NT2/D1 (cell line): ENCODE data around the gene COG7.
"Not testable (repeated sequence)": the region's sequence is repeated elsewhere in the genome, so short reads cannot be mapped to it uniquely, and the experiment has no call there.

Experiments used
- DNase-seq: peaks from one replicate; pipeline ENCODE4 v3.0.0-alpha.2; 2011; ENCODE audit warnings: low read depth, low spot score
- H3K27me3 ChIP-seq: 2 replicates; pipeline ENCODE4 v1.6.0; 2011; ENCODE audit warnings: mild to moderate bottlenecking; ENCODE audit not compliant: insufficient read length, insufficient read depth
- H3K36me3 ChIP-seq: 2 replicates; pipeline ENCODE4 v1.6.1; 2011; ENCODE audit warnings: mild to moderate bottlenecking, low read length, mixed read lengths; ENCODE audit not compliant: insufficient read depth, insufficient read length
- H3K4me1 ChIP-seq: 2 replicates; pipeline ENCODE4 v1.5.1; 2011; ENCODE audit not compliant: insufficient read depth, insufficient read length
- H3K4me3 ChIP-seq: 2 replicates; pipeline ENCODE4 v1.5.1; 2011; ENCODE audit warnings: low read depth; ENCODE audit not compliant: insufficient read length
- H3K9ac ChIP-seq: 2 replicates; pipeline ENCODE4 v1.6.0; 2011; ENCODE audit warnings: low read depth; ENCODE audit not compliant: insufficient read length
- H3K9me3 ChIP-seq: 2 replicates; pipeline ENCODE4 v1.5.1; 2011; ENCODE audit warnings: mild to moderate bottlenecking, low read length; ENCODE audit not compliant: insufficient read depth
- SUZ12 ChIP-seq: IDR thresholded peaks from 2 replicates; pipeline ENCODE4 v1.6.1; 2011; ENCODE audit not compliant: insufficient read length, insufficient read depth; ENCODE audit errors: extremely low read depth
- YY1 ChIP-seq: IDR thresholded peaks from 2 replicates; pipeline ENCODE4 v1.6.1; 2011; ENCODE audit not compliant: insufficient read length, insufficient read depth
- ZNF274 ChIP-seq: IDR thresholded peaks from 2 replicates; pipeline ENCODE4 v1.6.1; 2011; ENCODE audit warnings: mild to moderate bottlenecking, low read depth, low read length

COG7 gene

DNA sequence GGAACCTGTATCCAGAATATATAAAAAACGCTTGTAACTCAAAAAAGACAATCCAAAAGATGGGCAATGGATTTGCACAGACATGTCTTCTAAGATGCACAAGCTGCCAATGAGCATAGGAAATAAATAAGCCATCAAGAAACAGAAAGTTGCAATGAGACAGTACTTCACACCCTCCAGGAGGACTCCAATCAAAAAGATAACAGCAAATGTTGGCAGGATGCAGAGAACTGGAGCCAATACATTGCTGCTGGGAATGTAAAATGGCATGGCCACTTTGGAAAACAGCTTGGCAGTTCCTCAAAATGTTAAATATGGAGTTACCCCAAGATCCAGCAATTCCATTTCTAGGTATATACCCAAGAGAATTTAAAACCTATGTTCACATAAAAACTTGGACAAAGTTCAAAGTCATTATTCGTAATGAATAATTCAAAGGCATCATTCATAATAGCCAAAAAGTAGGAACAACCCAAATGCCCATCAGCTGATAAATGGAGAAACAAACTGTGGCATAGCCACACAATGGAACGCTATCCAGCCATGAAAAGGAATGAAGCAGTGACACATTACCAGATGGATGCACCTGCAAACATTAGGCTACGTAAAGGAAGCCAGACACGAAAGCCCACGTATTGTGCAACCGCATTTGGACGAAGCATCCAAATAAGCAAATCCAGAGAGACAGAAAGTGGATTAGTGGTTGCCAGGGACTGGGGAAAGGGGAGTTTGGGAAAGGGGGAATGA lies 31.7 kb upstream of the COG7 start:
- H3K9ac ChIP-seq = no peak overlapping the region
- no peak for DNase-seq
- no peaks in the 10 kb centered on the region for H3K27me3 ChIP-seq
- no peaks in the 10 kb centered on the region for H3K9me3 ChIP-seq
- TF ChIP-seq ZNF274 = no peak
- TF ChIP-seq YY1 = no peak
- TF ChIP-seq SUZ12 = no peak
- peaks cover 98% of the 10 kb centered on the region for H3K36me3 ChIP-seq
- no peaks in the 10 kb centered on the region for H3K4me1 ChIP-seq
- no peak overlapping the region for H3K4me3 ChIP-seq

- peaks cover 98% of the 10 kb centered on the region for H3K36me3 ChIP-seq
- DNase-seq, H3K9me3 ChIP-seq: not testable (repeated sequence)
Observed at GRCh38 chr16:23483492-23483891, 30.5 kb upstream of the COG7 start.

DNA sequence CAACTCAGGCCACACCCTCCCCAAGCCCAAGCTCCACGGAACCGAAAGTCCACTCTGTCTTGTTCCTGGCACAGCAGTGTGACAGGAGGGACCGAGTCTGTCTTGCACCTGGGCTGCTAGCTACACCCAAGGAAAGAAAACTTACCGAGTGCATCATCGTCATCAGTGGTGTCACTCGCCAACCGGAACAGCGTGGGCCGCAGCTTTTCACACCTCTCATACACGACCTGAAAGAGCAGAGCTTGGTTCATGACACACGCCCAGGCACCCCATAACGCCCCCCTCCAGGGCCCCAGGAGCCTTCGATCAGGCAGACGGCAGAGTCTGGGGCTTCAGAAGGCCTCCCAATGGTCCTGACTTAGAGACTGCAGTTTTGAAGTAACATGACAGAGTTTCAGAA lies 29.8 kb upstream of the COG7 start:
- H3K4me3 ChIP-seq = no peak overlapping the region
- H3K27me3 ChIP-seq = no peaks in the 10 kb centered on the region
- H3K36me3 ChIP-seq = peaks cover 95% of the 10 kb centered on the region
- no peak for TF ChIP-seq ZNF274
- TF ChIP-seq YY1 = no peak
- no peak for TF ChIP-seq SUZ12
- no peak for DNase-seq
- no peaks in the 10 kb centered on the region for H3K9me3 ChIP-seq
- no peaks in the 10 kb centered on the region for H3K4me1 ChIP-seq
- no peak overlapping the region for H3K9ac ChIP-seq

More at GRCh38 chr16:23483492-23483891, 30.5 kb upstream of the COG7 start:
- H3K27me3 ChIP-seq, H3K4me1 ChIP-seq, H3K4me3 ChIP-seq, H3K9ac ChIP-seq: not testable (repeated sequence)

DNA sequence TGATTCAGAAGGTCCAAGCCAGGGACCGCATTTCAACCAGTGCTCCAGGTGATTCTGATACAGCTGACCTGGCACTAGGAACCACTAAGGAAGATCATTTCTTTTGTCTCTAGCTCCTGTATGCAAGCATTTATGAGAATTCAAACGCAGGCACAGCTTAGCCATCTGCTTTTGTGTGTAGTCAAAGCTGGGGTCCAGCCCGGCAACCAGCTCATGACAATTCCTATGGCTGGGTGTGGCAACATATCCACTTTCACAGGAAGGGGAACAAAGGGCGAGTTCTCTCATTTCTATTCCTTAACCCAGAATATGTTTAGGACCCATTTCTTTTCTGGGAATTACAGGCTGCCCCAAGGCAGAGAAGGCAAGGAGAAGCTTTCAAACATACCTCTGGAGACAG lies 27.3 kb upstream of the COG7 start:
- Histone ChIP-seq H3K36me3 (peaks cover 92% of the 10 kb centered on the region), H3K4me1 (no peaks in the 10 kb centered on the region), H3K27me3 (no peaks in the 10 kb centered on the region), H3K4me3 (no peak overlapping the region), H3K9ac (no peak overlapping the region), H3K9me3 (no peaks in the 10 kb centered on the region)
- TF ChIP-seq YY1 (no peak), SUZ12 (no peak), ZNF274 (no peak)
- DNase-seq = no peak

GRCh38 chr16:23479138-23479537 lies 26.1 kb upstream of the COG7 start:
- TF ChIP-seq YY1 (no peak), ZNF274 (no peak), SUZ12 (no peak)
- no peaks in the 10 kb centered on the region for H3K9me3 ChIP-seq
- H3K9ac ChIP-seq = no peak overlapping the region
- no peaks in the 10 kb centered on the region for H3K27me3 ChIP-seq
- no peaks in the 10 kb centered on the region for H3K4me1 ChIP-seq
- DNase-seq = no peak
- H3K4me3 ChIP-seq = no peak overlapping the region
- peaks cover 92% of the 10 kb centered on the region for H3K36me3 ChIP-seq

GRCh38 chr16:23478566-23478965 lies 25.6 kb upstream of the COG7 start:
- no peaks in the 10 kb centered on the region for H3K27me3 ChIP-seq
- no peak overlapping the region for H3K9ac ChIP-seq
- no peaks in the 10 kb centered on the region for H3K9me3 ChIP-seq
- TF ChIP-seq SUZ12 (no peak), YY1 (no peak), ZNF274 (no peak)
- H3K36me3 ChIP-seq = peaks cover 92% of the 10 kb centered on the region
- no peak overlapping the region for H3K4me3 ChIP-seq
- H3K4me1 ChIP-seq = no peaks in the 10 kb centered on the region
- DNase-seq = no peak

DNA sequence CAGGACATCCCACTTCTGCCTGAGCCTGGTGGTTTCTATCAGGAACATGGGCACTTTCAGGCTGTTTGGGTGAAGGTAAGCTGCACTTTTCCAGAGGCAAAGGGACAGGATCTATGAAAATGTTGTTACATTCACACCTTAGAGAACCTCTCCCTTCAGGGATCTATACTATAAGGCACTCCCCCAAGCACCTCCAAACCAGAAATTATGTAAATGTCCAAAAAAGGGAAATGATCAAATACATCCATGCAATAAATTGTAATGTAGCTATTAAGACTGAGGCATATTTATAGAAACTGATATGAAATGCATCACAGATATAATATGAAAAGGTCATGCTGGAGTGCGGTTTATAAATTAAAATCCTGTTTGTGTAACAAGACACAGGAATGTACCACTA lies 23.3 kb upstream of the COG7 start:
- Histone ChIP-seq H3K4me3 (no peak overlapping the region), H3K9me3 (no peaks in the 10 kb centered on the region), H3K9ac (no peak overlapping the region), H3K27me3 (no peaks in the 10 kb centered on the region), H3K36me3 (peaks cover 88% of the 10 kb centered on the region), H3K4me1 (no peaks in the 10 kb centered on the region)
- TF ChIP-seq SUZ12 (no peak), YY1 (no peak), ZNF274 (no peak)
- no peak for DNase-seq

GRCh38 chr16:23469814-23470213 lies 16.8 kb upstream of the COG7 start:
- Histone ChIP-seq H3K36me3 (peaks cover 81% of the 10 kb centered on the region), H3K4me3 (no peak overlapping the region), H3K9ac (no peak overlapping the region), H3K4me1 (peaks cover 2% of the 10 kb centered on the region), H3K27me3 (no peaks in the 10 kb centered on the region), H3K9me3 (no peaks in the 10 kb centered on the region)
- no peak for DNase-seq
- no peak for TF ChIP-seq ZNF274
- TF ChIP-seq SUZ12 = no peak
- no peak for TF ChIP-seq YY1
